ENCODE measurements around the gene OR10V1. TPM values are rescaled to one million over a fixed set of nuclear protein-coding genes. Genes with fewer than 3 reads are reported as not detected.
"Not testable (repeated sequence)": the region's sequence is repeated elsewhere in the genome, so short reads cannot be mapped to it uniquely, and the experiment has no call there.

The OR10V1 gene
- total and polyA plus RNA-seq, 11 donors: not detected

GRCh38 chr11:59706518-59707285 is 6.9 kb downstream of the OR10V1 start:
- 72 to 75% (median 74%) methylated on average over 5 of the region's 5 CpGs for WGBS, 4 donors
- H3K4me3 ChIP-seq: no peak overlapping the region
- no peaks in the 10 kb centered on the region for H3K36me3 ChIP-seq
- no peak for TF ChIP-seq CTCF (IDR thresholded peaks at IDR 0.05)
- TF ChIP-seq POLR2A (IDR thresholded peaks at IDR 0.05): no peak
- H3K4me1 ChIP-seq: no peaks in the 10 kb centered on the region
- no peak for DNase-seq
- H3K27me3 ChIP-seq: peaks cover 0 to 4% (median 0%) of the 10 kb centered on the region in 9 donors
- H3K27ac ChIP-seq: no peak overlapping the region
- no peak for ATAC-seq
- intact Hi-C loops (cut with DNase I): no loop called here
- no peaks in the 10 kb centered on the region for H3K9me3 ChIP-seq

- Histone ChIP-seq H3K36me3 (no peaks in the 10 kb centered on the region), H3K4me1 (no peaks in the 10 kb centered on the region), H3K4me3 (no peak overlapping the region), H3K27ac (no peak overlapping the region), H3K27me3 (peaks cover 0 to 4% (median 0%) of the 10 kb centered on the region in 9 donors), H3K9me3 (no peaks in the 10 kb centered on the region)
- TF ChIP-seq CTCF (IDR thresholded peaks at IDR 0.05) (no peak), POLR2A (IDR thresholded peaks at IDR 0.05) (no peak)
- intact Hi-C loops (cut with DNase I): no loop called here
- 84 to 94% (median 93%) methylated on average over 6 of the region's 6 CpGs for WGBS, 4 donors
- DNase-seq (no peak), ATAC-seq (no peak)
These were observed 8.4 kb downstream of the OR10V1 start for GRCh38 chr11:59705294-59705693.

- H3K4me3 ChIP-seq; H3K36me3 ChIP-seq; intact Hi-C loops (cut with DNase I); H3K27ac ChIP-seq; ATAC-seq; H3K4me1 ChIP-seq; H3K9me3 ChIP-seq; DNase-seq; H3K27me3 ChIP-seq: not testable (repeated sequence)
- WGBS, 4 donors: 83 to 92% (median 88%) methylated on average over 1 of the region's 1 CpG
These were observed 10.1 kb downstream of the OR10V1 start for GRCh38 chr11:59703515-59703914.

- H3K4me3 ChIP-seq; intact Hi-C loops (cut with DNase I); H3K4me1 ChIP-seq; H3K27me3 ChIP-seq; H3K27ac ChIP-seq; ATAC-seq; H3K9me3 ChIP-seq; DNase-seq; H3K36me3 ChIP-seq: not testable (repeated sequence)
- WGBS, 4 donors: 67 to 77% (median 69%) methylated on average over 3 to 5 of the region's 5 CpGs
These were observed 13.5 kb downstream of the OR10V1 start for GRCh38 chr11:59700157-59700556.

GRCh38 chr11:59698506-59698905 is 15.1 kb downstream of the OR10V1 start:
- Histone ChIP-seq H3K27ac (no peak overlapping the region), H3K9me3 (peaks cover 0 to 13% (median under 1%) of the 10 kb centered on the region in 12 donors), H3K27me3 (no peaks in the 10 kb centered on the region), H3K36me3 (no peaks in the 10 kb centered on the region), H3K4me3 (no peak overlapping the region), H3K4me1 (no peaks in the 10 kb centered on the region)
- no peak for TF ChIP-seq CTCF (IDR thresholded peaks at IDR 0.05)
- no peak for TF ChIP-seq POLR2A (IDR thresholded peaks at IDR 0.05)
- DNase-seq (no peak), ATAC-seq (no peak)
- intact Hi-C loops (cut with DNase I): no loop called here

Measured in heart left ventricle (tissue), 16 donors.